ENCODE results near the gene PRKD3.
"Not testable (repeated sequence)": the region's sequence is repeated elsewhere in the genome, so short reads cannot be mapped to it uniquely, and the experiment has no call there.

The PRKD3 gene

DNA sequence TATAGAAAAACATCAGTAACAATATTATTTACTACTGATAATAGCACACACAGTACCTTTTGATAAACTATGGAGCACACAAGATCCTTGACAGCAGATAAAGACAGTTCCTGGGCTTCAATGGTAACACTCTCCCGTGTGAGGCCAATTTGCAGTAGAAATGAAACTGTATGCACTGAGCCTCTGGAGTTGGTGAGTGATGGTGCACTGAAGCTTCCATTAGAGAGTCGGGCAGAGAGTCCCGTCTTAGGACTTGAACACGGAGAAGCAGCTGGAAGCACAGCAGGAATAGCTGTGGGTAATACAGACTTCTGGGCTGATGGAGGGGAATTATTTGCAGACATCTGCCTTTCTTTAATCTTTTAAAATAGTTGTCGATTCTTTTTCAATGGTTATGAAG, 8.5 kb downstream of the PRKD3 start:
- DNase-seq (ENCODE audit: low read depth in 2 of 2), result no peak

DNA sequence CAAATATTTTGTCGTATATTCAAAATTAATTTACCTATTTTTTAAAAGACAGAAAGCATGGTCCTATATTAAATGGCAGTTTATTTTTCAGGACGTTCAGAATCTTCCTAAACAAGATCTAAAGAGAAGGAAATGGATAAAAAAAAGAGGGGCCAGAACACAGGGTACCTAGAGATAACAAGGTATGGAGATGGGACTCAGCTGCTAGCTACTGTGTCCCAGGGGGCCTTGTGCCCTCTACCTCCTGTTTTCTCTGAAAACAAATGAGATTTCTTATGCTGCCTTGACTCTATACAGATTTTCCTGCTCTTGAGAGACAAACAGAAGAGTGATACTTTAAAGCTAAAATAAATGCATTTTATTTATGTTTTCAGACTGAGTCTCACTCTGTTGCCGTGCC, 9.3 kb downstream of the PRKD3 start:
- DNase-seq (ENCODE audit: low read depth in 2 of 2), result no peak

DNA sequence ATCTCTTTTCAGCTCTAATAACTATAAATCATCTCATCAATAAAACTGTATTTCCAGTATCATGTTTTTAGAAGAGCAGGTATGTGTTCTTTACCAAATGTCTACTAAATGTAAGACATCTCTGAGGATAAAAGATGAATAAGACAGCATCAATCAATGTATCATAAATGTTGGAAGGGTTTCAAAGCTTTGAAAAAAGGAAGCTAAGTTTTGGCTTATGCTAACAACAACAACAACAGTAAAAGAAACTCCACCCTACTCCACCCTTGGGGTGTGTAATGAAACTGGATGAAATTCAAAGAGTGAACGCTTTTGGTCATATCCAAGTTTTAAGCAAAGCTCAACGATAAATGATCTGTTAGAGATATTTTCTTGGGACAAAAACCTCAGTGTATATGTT, 17.1 kb downstream of the PRKD3 start:
- no peak for DNase-seq (ENCODE audit: low read depth in 2 of 2)

DNA sequence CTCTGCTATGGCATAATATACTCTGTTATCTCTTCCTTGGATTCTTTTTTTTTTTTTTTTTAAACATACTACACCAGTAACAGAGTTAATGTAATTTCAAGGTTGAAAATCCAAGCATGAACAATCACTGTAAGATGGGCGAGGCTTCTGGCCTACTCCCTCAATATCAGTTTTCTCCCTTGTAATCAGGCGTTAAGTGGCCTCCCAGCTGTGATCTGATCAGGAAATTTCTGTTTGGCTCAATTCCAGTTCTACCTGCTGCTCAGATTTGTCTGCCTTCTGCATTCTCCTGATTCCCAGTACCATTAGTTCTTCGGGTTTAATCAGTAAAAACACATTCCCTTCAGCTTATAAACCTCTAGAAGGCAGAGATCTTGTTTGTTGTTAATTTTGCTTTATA, 18.6 kb downstream of the PRKD3 start:
- no peak for DNase-seq (ENCODE audit: low read depth in 2 of 2)

DNA sequence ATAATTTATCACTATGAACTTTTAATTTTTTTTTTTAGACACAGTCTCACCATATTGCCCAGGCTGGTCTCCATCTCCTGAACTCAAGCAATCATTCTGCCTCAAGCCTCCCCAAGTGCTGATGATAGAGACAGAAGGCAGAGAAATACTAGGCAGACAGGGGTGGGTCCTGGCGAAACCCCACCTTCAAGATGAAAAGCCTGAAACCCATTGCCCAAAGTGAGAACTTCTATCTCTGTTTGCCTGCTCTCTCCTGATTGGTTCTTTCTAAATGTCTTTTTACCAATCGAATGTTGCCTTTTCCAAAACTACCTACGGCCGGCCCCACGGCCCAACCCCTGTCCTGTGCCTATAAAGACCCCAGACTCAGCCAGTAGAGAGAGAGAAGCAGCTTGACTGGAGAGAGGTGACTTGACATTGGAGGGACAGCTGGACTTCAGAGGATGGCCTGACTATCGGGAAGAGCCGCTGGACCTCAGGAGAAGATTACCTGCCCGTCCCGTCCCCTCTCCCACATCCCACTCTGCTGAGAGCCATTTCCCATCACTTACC, 21.9 kb downstream of the PRKD3 start:
- DNase-seq (ENCODE audit: low read depth in 2 of 2), result no peak

DNA sequence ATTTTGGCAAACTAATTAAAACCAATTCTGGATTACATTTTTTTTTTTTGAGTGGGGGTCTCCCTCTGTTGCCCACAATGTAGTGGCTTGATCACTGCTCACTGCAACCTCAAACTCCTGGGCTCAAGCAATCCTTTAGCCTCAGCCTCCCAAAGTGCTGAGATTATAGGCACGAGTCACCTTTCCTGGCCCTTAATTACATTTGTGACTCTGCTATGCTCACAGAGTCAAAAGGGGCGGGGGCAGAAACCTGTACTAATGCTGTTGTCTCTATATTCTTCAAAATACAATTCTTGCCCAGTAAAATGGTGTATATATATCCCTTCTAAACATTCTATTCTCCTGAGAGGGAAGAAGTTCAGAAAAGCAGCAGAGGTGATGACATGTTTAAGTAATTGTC, 23.2 kb downstream of the PRKD3 start:
- no peak for DNase-seq (ENCODE audit: low read depth in 2 of 2)

DNA sequence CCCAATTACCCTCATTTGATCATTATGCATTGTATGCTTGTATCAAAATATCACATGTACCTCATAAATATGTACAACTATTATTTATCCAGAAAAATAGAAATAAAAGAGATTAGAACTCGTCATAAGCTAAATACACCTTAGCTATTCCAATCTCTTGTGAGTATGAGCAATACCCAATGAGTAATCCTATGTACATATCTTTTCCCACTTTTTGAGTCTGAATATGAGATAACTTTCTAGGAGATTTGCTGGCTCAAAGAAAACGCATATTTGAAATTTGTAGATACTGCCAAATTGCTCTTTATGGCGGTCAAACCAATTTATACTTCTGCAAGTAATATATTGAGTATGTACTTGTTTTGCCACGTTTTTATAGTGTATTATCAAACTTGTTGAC, 24.1 kb downstream of the PRKD3 start:
- DNase-seq (ENCODE audit: low read depth in 2 of 2), result no peak

DNA sequence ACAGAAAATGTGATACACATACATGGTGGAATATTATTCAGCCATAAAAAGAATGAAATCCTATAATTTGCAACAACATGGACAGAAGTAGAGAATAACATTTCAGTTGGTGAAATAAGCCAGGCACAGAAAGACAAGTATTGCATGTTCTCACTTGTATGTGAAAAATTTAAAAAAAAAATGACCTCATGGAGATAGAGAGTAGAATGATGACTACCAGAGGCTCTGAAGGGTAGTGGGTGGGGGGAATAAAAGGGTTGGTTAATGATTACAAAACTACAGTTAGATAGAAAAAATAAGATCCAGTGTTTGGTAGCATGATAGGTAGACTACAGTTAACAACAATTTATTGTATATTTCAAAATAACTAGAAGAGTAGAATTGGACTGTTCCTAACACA, 24.5 kb downstream of the PRKD3 start:
- DNase-seq (ENCODE audit: low read depth in 2 of 2), result no peak

DNA sequence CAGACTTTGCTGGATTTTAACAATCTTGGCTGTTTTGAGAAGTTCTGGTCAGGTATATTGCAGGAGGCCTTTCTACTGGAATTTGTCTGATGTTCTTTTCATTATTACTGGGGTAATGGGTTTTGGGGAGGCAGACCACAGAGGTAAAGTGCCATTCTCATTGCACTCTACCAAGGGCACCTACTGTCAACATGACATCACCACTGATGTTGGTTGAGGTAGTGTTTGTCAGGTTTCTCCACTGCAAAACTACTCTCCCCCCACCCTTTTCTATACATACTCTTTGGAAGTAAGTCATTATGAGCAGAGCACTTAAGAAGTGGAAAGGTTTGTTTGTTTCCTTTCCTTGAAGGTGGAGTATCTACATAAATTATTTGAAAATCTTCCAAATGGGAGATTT, 27.0 kb downstream of the PRKD3 start:
- no peak for DNase-seq (ENCODE audit: low read depth in 2 of 2)

DNA sequence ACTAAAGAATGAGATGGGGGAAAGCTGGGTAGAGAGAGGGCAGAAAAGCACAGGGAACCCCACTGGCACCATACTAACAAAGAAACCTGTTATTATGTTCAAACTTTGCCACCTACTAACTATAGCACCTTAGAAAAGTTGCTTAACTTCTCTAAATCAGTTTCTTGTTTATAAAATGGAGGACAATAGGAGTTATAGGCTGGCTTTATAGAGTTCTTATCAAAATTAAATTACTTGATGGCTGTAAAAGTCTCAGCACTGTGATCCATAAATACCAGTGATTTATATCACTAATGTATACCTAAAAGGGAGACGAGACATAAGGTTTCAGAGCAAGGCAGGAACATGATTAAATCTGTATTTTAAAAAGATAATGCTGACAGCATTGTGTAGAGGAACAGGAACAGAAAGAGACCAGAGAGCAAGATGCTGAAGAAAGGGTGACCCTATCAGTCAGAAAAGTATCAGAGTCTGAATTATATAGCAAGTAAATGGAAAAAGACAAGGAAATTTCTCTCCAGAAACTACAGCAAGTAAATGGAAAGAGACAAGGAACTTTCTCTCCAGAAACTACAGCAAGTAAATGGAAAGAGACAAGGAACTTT, 29.1 kb downstream of the PRKD3 start:
- DNase-seq (ENCODE audit: low read depth in 2 of 2), result no peak

DNA sequence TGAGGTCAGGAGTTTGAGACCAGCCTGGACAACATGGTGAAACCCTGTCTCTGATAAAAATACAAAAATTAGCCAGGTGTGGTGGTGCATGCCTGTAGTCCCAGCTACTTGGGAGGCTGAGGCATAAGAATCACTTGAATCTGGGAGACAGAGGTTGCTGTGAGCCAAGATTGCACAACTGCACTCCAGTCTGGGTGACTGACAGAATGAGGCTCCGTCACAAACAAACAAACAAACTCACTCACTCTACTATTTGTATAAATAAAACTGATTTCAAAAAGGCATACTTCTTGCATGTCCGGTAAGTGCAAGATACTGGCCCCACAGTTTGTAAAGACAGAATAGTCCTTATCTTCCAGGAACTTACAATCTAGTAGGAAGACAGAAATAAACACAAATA, 29.8 kb downstream of the PRKD3 start:
- DNase-seq (ENCODE audit: low read depth in 2 of 2), result not testable (repeated sequence)

DNA sequence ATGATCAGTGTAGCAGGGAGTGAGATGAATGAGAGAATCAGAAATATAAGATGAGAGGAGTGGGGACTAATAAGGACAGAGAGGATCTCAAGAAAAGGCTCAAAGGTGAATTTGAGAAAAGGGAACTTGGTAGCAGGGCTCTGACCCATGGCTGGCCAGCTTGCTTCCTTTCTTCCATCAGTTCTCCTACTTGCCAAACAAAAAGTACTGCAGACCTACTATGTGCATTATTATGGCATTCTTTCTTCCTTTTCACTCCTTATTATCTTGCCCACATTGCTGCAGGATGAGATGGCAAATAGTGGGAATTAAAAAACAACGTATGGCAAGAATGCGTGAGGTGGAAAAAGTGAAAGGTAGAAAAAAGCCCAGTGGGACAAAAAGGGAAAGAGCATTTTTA, 33.0 kb downstream of the PRKD3 start:
- no peak for DNase-seq (ENCODE audit: low read depth in 2 of 2)

DNA sequence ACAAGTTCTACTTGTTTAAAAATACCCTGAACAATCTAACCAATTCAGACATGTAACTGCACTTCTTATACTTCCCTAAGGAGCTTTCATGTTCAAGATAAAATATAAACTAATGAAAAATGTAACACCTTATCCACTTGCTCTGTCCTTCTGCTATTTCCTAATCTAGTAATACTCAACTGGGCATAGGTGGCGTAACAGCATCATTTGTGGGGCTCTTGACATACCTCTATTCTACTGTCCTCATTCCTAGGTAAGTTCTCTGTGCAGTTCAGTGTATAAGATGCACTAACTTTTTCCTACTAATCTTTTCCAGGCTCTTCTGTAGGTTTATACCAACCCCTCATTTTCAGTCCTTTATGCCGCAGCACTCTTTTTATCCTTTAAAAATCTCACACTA, 36.7 kb downstream of the PRKD3 start:
- DNase-seq (ENCODE audit: low read depth in 2 of 2), result no peak

DNA sequence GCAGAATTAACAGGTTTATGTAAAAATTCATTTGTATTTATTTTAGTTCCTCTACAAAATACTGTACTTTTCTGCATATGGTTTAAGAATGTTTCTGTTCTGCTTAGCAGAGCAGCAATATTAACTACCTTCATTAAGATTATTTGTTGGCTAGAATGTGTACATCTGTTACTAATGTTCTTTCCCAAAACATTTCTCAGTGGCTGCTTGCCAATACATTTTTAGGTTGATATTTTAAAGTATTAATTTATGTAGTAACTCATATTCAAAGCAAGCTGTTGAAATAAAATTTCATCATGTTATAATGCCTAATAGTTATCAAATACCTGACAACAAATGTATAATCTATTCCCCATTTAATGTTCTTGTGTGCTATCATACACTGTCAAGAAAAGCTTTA, 40.3 kb downstream of the PRKD3 start:
- no peak for DNase-seq (ENCODE audit: low read depth in 2 of 2)

DNA sequence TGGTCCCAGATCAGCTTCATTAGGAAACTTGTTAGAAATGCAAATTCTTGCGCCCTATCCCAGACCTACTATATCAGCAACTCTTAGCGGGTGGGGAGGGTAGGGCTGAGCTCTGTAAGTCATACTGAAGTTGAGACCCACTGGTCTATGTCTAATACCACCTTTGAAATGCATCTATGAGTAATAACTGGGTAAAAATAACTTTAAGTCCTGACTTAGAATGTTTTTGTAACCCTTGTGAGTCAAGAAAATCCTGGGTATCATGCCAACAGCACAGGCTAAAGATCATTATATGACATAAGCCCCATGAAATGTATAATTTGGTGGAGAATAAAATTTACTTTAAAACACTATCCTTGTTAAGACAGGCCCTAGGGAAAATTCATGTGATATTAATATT, 41.4 kb downstream of the PRKD3 start:
- DNase-seq (ENCODE audit: low read depth in 2 of 2), result no peak

DNA sequence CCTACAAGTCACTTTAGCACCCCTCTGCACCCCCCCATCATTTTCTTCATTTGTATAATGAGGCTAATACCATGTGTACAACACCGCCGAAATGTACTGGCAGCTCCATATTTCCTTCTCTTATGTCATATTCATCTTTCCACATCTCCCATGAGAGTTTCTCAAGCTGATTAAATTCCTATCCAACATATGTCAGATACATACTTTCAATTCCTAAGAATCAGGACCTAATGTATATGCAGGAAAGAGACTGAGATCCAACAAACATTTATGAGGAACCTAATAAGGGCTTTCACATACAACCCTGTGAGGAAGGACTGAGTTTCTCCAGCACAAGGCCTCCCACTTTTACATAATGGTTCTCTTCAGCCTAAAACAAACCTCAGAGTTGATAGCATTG, 41.9 kb downstream of the PRKD3 start:
- no peak for DNase-seq (ENCODE audit: low read depth in 2 of 2)

DNA sequence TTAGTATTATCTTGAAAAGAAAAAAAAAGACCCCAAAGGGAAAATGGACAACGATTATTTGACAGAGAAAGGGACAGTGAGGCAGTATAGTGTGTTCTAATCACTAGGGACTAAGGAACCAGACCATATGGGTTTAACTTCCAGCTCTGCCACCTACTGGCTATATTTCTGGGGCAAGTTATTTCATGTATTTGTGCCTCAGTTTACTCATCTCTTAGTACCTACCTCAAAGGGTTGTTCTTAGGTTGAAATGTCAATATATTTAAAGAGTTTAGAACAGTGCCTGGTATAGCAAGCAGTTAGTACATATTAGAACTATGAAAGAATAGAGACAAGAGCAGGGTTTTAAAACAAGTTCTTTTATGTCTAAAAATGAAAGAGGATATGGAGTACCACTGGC, 42.7 kb downstream of the PRKD3 start:
- DNase-seq (ENCODE audit: low read depth in 2 of 2), result no peak

DNA sequence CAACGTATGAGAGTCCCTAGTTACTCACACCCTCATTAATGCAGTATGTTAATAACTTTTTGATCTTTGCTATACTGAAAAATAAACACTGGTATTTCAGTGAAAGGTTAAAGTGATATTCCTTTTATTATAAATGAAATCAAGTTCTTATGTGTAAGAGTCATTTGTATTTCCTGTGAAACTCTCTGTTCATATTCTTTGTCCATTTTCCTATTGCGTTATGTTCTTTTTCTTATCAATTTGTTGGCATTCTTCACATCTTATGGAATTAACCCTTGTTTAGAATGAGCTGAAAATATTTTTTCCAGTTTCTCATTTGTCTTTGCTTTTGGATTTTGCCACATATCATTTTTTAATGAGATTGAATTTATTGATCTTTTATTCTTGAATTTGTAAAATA, 48.3 kb downstream of the PRKD3 start:
- DNase-seq (ENCODE audit: low read depth in 2 of 2), result no peak
